ENCODE measurements around the gene KRT73.

DNA sequence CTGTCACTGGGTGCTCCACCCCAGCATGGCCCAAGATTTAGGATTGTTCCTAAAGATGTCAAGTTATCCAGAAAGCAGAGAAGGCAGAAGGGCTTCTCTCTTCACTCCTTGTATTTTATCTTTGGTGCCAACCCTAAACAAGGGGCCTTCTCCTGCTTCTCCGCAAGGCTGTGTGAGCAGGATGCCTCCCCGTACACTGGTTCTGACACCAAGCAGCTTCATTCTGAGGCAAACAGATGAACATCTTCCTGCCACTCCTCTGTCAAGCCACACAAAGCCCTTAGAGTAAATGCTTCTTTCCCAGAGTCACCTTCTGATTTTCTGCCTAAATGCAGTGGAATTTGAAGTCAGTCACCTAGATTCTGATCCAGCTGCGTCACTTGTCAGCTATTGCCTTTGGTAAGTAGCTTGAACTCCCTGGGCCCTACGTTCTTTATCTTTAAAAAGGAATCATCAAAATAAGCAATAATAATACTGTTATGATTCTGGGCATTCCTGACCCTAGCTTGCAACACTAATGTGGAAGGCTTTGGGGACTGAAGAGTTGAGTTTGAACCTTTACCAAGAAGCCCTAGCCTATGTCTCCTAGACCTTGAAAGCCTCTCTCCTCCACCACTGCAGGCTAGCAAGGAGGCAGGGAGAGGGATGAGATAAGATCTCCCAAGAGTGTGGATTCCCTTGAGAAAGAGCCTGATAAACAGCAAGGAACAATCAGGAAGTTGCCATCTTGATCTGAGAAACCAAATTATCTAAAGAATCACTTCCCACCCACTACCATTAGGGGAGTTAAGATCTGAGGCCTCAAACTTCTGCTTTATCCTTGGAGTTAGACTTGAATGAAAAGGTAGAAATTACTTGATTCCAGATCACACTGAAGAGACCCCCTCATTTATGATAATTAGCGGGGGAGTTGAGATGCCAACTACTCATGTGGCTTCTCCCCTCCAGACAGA, 5.7 kb downstream of the KRT73 start:
- TF ChIP-seq CTCF (IDR thresholded peaks at IDR 0.05) (no peak), POLR2A (IDR thresholded peaks at IDR 0.05) (no peak), POLR2AphosphoS5 (IDR thresholded peaks at IDR 0.05) (no peak)
